ENCODE data around the gene AXL.
"Not testable (repeated sequence)": the region's sequence is repeated elsewhere in the genome, so short reads cannot be mapped to it uniquely, and the experiment has no call there.

Gene AXL

GRCh38 chr19:41206926-41207750, 11.9 kb upstream of the AXL start:
- DNase-seq, result no peak

- DNase-seq, result no peak
Measured at GRCh38 chr19:41214161-41214560, 4.9 kb upstream of the AXL start.

DNA sequence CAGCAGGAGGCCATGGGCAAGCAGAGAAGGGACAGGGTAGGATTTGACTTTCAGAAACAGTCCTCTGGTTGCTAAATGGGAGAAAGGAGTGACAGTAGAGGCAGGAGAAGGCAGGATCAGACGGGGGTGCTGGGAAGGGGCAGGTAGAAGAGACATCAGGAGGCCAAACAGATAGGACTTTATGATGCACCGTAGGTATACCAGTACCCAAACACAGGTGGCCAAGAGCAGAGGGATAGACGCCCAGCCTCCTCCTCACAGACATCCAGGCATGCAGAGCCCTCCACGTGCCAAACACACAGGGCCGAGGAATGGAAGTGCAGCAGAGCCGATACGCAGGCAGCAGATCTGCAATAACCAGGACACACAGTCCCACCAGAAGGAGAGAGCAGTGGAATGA, 1.3 kb upstream of the AXL start:
- no peak for DNase-seq

- no peak for DNase-seq
Measured at GRCh38 chr19:41218249-41218614, 791 bp upstream of the AXL start.

GRCh38 chr19:41219924-41220567, 1.0 kb downstream of the AXL start:
- no peak for DNase-seq

DNA sequence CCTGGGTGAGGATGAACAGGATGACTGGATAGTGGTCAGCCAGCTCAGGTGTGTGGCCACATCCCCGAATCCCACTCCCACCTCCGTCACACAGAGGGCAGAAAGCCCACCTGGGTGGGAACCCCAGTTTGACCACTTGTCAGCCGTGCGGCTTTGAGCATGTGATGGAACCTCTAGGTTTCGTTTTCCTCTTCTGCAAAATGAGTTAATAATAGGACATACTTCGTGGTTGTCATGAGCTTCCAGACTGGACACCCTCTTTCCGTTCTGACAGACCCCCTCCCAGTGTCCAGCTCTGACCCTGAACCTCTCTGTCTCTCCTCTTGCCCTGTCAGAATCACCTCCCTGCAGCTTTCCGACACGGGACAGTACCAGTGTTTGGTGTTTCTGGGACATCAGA, 1.8 kb downstream of the AXL start:
- no peak for DNase-seq

- DNase-seq, result no peak
Measured at GRCh38 chr19:41221514-41222205, 2.6 kb downstream of the AXL start.

- no peak for DNase-seq
Measured at GRCh38 chr19:41222240-41222639, 3.2 kb downstream of the AXL start.

GRCh38 chr19:41223431-41224234, 4.6 kb downstream of the AXL start:
- DNase-seq, result no peak

GRCh38 chr19:41224632-41225031, 5.6 kb downstream of the AXL start:
- DNase-seq, result no peak

- no peak for DNase-seq
Measured at GRCh38 chr19:41225238-41226052, 6.4 kb downstream of the AXL start.

- DNase-seq, result no peak
Measured at GRCh38 chr19:41226053-41226873, 7.2 kb downstream of the AXL start.

GRCh38 chr19:41226874-41227390, 7.9 kb downstream of the AXL start:
- DNase-seq, result no peak

- no peak for DNase-seq
Measured at GRCh38 chr19:41228486-41228885, 9.5 kb downstream of the AXL start.

- DNase-seq, result not testable (repeated sequence)
Measured at GRCh38 chr19:41229338-41229737, 10.3 kb downstream of the AXL start.

- no peak for DNase-seq
Measured at GRCh38 chr19:41230067-41230857, 11.2 kb downstream of the AXL start.

- DNase-seq, result no peak
Measured at GRCh38 chr19:41232686-41233085, 13.7 kb downstream of the AXL start.

- DNase-seq, result no peak
Measured at GRCh38 chr19:41233748-41234240, 14.8 kb downstream of the AXL start.

DNA sequence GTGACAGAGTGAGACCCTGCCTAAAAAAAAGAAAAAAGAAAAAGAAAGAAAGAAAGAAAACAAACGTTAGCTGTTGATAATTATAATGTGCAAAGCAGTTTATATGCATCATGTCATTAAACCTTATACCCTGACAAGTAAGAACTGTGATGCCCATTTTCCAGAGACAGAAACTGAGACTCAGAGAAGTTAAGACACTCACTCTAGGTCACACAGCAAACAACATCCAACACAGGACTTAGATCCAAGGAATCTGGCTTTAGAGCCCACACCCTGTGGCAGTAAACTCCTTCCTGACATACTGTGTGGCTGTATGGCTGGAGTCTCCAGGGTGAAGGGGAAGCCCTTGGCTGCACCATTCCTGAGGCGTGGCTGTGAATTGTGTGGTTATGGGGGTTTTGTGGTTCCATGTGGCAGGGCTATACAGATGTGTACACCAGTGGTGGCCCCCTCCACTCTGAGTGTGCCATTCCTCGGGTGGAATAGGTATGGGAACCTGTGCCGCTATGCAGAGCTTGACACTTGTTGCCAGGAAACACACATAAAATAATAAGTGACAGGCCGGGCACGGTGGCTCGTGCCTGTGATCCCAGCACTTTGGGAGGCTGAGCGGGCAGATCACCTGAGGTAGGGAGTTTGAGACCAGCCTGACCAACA, 15.6 kb downstream of the AXL start:
- no peak for DNase-seq
